GM10847 (cell line): ENCODE measurements around the gene BMP6.

Experiments
- POLR2A ChIP-seq: IDR thresholded peaks from 2 replicates; pipeline ENCODE4 v1.6.1; 2011; ENCODE audit not compliant: insufficient read length; ENCODE audit errors: extremely low read depth

The BMP6 gene

DNA sequence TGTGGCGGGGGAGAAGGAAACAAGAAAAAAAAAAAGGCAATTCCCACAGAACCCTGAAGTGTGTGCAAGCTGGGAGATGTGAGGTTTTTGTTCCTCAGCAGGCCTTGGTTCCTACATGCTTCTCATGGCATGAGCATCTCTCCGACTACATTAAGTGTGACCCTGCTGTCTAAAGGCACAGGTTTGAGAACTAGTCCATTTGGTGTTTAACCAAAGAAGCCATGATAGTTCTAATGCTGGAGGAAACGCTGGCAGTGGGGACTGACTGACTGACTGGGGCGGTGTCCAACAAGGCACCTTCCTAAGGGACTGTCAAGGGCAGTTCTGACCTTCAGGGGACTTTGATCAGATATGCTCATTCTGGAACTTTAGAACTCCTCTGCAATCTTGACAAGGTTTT, 180.8 kb downstream of the BMP6 start:
- TF ChIP-seq POLR2A = no peak

DNA sequence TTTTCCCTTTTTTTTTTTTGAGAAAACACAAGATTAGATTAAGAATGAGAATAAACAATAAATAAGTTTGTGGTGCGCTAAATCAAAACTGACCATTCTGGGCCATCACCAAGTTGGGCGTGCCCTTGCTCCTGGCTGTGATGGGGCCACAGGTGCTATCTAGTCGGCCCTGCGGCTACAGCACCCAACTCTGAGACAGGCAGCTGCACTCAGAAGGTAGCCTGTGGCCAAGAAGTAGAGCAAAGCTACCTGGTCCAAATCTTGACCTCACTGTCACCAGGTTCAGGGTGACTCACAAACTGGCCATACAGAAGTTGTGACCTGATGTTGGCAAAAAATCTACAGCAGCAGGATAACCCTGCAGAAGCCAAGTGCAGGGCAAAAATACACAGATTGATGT, 181.3 kb downstream of the BMP6 start:
- no peak for TF ChIP-seq POLR2A

DNA sequence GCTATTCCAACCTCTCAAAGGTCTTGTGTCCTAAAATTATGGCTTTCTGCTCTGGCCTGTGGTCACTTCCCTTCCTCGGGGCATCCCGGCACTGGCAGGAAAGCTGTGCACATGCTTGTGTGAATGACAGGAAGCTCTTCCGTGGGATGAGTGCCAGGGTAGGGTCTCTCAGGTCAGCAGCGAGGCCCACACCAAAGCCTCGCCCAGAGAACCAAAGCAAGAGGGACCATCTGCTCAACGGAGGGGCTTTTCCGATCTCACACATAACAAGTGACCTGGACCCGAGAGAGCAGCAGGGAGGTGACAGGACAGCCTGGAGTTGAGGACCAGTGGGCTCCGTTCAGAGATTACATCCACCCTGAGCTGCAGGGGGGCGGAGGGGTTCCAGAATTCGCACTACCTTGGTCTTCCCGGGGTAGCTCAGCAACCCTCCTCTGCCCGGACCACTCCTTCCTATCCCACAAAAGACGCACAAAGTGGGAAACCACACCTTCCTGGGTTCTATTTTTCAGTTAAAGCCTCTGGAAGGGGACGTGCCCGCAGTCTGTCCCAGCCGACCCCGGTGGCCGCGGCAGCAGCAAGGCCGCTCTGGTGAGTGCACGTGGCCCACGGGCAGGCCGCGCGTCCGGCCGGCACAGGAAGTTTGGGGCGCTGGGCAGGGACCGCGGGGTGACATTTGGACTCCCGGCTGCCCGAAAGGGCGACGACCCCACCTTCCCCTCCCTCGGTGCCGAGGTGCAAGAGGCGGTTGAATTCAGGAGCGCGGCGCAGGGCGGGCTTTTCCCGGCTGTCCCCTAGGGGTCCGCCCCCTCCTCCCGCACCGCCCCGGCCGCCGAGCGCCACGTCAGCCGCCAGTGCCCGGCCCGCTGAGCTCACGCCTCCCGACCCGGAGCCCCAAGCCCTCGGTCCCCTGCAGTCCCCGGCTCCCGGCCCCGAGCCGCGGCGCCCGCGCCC, 183.7 kb downstream of the BMP6 start:
- TF ChIP-seq POLR2A = no peak

DNA sequence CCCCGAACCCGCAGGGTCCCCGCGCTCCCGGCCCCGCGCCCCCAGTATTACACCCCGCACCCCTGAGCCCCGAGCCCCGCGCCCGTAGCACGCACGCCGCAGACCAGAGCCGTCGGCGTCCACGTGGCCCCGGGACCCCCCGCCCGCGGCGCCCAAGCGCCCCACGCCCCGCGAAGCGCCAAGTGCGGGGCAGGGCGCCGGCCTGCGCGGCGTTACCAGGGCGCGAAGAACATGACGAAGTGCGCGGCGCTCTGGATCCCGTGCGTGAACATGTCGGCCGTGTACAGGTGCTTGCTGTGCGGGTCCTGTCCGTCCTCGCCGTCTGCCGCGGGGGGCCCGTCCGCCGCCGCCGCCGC, 184.4 kb downstream of the BMP6 start:
- TF ChIP-seq POLR2A = no peak

DNA sequence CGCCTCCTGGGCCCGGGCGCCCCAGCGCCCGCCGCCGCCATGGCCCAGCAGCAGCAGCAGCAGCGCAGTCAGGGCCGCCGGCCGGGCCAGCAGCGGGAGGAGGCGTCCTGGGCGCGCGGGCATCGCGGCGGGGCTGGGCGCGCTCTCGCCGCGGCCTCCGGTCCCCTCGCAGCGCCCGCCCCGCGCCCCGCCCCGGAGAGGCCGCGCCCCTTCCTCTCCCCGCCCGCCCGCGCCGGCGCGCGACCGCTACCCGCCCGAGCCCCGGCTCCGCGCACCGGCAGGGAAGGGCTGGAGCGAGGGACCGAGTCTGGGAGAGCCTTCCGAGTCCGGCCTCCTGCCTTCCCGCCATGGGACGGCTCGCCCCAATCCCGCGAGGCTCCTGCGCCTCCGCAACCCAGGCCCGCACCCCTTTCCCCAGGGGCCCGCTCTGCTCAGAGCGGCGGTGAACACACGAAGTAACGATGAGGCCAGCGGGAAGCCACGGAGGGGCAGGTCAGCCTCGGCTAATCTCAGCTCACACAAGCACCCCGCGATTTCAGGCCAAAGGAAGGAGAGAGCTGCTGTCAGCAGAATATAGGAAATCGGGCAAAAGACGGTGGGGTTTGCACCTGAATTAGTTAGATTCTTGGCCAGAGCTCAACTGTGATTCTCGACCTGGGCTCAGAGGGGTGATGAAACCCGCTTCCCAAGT, 184.9 kb downstream of the BMP6 start, which contains the start of gene TXNDC5:
TSS of gene TXNDC5 (minus strand) at position 135 of the 691 bp plus-strand sequence. CDS start at position 123, 12 bp downstream.
- peak; percentile 89 for TF ChIP-seq POLR2A

DNA sequence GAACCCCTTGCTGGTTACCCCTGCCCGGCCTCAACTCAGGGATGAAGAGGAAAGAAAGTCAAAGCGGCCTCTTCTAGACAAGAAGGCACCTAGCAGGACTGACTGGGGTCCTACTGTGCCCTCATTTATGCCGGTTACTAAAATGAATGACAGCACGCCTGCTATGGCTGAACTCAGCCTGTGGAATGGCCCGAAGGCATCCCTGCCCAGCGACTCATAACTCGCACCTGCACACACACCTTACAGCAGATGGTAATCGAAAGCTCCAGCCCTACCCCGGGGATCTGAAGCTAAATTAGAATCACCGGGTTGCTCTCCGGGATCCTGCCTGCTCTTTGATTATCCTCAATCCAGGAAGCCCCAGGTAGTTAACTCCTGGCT, 185.4 kb downstream of the BMP6 start:
- TF ChIP-seq POLR2A = no peak

DNA sequence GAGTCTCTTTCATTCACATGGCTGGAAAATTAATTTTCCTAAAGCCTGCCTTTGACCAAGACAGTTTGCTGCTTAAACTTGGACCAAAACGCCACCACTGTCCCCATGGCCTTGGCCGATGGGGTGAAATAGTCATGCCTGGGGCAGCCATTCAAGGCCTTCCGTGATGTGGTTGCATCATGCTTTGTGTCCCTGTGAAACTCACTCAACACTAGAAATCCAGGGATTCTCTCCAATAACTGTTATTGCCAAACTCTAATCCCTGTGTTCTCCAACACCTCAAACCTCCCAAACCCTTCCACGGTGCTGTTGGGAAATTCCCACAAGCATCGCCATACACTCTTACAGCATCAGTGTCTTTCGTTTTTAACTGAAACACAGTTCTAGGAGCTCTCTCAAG, 186.1 kb downstream of the BMP6 start:
- TF ChIP-seq POLR2A = no peak

DNA sequence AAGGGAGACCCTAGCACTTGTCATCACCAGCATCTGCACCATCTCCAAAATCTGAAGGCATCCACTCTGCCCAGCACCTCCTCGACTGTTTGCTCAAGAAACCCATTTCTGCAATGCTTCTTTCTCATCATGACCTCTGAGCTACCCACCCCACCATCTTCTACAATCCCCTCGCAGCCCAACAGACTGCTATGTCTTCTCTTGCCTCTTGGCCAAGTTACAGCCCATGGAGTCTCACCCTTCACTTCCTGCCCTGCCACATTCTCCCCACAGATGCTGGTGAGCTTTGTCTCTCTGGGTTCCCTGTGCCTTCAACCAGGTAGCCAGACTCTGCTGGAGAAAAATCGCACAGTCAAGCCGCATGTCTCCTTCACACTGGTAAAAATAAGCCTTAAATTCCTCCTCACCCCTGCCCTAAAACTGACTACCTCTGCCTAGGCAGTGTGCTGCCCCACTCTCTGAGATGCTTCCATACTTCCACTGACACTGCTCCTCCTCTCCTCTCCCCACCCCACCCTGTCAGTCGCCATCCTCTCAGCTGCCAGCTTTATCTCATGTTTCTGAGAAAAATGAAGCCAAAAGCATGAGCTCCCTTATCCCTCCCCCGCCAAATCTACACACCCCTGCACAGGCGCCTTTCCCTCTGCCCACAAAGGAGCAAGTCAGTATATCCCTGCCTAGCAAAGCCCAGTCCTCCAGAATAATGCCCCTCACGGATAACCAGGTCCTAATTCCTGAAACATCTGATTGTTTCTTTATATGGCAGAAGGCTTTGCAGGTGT, 187.0 kb downstream of the BMP6 start:
- TF ChIP-seq POLR2A = no peak

DNA sequence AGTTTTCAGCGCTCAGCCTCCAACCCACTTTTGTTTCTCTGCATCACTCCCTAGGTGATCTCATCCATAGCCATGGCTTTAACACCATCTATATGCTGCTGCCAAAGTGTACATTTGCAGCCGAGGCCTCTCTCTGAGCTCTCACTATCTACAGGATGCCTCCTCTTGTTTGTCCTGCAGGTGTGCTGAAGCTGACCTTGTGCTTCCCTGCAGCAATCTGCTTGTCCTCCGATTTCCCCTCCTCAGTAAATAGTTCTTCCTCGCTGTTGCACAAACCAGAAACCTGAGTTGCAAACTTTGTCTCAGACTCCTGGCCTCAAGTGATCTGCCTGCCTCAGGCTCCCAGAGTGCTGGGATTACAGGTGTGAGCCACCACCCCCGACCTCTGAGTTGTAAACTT, 188.4 kb downstream of the BMP6 start:
- no peak for TF ChIP-seq POLR2A

DNA sequence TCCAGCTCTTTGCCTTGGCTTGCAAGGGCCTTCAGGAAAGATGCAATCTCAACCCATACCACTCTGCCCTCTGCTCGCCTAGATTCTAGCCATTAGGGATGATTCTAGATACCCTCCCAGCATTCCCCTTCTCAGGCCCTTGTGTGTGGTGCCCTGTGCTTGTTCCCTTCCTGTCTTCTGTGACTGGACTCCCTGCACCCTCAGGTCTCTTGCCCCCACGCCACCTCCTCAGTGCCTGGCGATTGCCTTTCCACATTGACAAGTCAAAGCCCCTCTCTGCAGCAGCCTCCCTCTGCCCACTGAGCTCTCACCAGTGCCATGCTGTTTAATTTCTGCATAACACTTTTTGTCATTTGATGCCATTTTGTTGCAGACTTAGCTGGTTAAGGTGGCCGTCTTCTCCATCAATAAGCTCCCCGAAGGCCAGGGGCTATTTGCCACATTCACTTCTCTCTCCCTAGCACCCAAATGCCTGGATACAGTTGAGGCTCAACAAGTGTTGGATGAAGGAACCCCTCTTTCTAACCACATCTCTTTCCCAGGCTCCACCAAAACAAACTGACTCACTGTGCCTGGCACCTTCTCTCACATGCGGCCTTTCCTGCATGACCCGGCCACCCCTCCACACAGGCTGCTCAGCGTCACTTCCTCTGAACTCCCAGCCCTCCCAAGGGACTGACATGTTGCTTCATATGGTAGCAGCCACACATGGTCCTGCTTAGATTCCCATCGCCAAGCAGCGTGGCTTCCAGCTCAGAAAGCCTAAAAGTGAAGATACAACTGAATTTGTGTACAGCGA, 189.3 kb downstream of the BMP6 start:
- no peak for TF ChIP-seq POLR2A

DNA sequence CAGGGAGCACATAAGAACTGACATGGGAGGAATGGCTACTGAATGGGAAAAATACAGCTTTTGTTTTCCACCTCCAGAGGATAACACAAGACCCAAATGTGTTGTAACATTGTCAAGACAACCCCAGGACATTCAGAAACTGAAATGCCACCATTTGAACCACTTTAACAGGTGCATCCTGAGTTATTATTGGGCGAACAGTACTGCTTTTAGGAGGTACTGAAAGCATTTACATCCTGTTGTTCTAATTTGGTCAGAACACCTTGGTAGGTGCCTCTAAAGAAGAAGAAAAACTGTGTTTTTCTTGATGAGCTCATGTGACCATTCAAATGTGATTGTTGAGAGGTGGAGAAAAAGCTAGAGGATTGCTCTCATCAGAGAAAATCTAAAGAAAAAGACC, 191.1 kb downstream of the BMP6 start:
- no peak for TF ChIP-seq POLR2A

DNA sequence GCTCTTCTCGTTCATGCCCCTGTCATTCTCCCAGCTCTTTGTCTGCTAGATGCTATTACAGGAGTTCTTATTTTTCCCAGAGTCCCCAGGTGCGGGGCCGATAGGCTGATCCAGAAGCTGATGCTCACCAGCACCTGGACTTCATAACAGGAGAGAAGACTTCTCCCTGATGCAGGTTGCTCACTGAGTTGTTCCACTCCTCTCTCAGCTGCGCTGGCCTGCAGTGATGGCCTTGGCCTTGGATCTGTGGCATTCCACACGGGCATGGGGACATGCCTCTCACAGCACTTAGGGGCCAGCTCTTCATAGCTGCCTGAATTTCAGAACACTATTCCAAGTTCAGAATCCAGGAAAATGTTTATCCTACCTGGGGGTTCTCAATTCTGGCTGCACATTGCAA, 191.8 kb downstream of the BMP6 start:
- TF ChIP-seq POLR2A = no peak

DNA sequence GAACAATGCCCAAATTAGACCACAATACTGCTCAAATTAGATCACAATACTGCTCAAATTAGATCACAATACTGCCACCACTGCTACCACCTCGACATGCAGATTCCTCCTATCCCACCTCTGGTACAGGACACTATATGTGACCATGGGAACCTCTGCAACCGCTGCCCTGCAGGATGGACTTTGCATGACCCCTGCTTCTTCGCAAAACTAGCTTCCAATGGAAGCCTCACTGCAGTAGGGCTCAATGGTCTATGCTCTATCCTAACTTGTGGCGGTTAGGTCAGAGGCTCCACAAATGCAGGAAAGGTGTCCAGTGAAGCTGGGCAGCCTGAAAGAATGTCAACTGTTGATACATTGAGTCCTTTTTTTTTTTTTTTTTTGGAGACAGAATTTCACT, 192.5 kb downstream of the BMP6 start:
- TF ChIP-seq POLR2A = no peak

DNA sequence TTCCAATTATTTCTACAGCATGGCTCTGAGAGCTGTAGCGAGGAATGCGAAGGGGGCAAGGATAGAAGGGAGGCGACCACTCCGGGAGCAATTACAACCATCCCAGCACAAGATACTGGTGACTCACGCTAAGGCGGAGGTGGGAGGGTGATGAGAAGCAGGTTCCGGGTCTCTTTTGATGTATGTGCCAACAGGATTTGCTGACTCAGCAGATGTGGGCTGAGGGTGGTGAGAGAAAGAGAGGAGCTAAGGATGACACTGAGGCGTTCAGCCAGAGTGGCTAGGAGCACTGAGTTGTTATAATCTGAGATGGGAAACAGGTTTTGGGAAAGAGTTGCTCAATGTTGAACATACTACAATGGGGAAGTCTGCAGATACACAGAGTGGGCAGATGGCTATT, 194.0 kb downstream of the BMP6 start:
- no peak for TF ChIP-seq POLR2A

DNA sequence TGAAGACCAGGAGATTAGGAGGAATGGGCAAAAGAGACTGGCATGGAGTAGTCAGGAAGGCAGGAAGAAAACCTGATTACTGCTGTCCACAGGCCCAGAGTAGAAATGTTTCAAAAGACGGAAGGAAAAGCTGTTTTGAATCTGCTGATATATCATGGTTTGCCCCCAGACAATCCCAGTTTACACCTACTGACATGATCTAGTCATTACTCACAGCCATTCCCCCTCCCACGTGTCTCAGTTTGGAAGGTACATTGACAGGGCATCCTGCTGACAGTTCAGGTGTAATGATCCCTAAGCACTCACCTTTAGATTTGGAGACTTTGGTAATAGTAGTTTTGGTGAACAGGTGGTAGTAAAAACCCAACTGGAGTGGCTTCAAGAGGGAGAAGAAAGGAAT, 194.5 kb downstream of the BMP6 start:
- no peak for TF ChIP-seq POLR2A
